HEK293T (cell line): ENCODE measurements around the gene KDM4C.
"Not testable (repeated sequence)": the region's sequence is repeated elsewhere in the genome, so short reads cannot be mapped to it uniquely, and the experiment has no call there.

ENCODE experiments used
- BHLHE40 ChIP-seq: fragments of 450-650 bp; IDR thresholded peaks from 2 replicates; pipeline ENCODE4 v1.6.1; 2016; ENCODE audit warnings: mild to moderate bottlenecking, moderate library complexity, borderline replicate concordance
- CTBP1 ChIP-seq: fragments of 450-650 bp; IDR thresholded peaks from 2 replicates; pipeline ENCODE4 v1.6.1; 2016; ENCODE audit warnings: borderline replicate concordance
- FOXA1 ChIP-seq: fragments of 450-650 bp; IDR thresholded peaks from 2 replicates; pipeline ENCODE4 v1.6.1; 2016; ENCODE audit warnings: mild to moderate bottlenecking
- LEF1 ChIP-seq: fragments of 450-650 bp; IDR thresholded peaks from 2 replicates; pipeline ENCODE4 v1.6.1; 2017; ENCODE audit warnings: mild to moderate bottlenecking, borderline replicate concordance
- NFRKB ChIP-seq: fragments of 450-650 bp; IDR thresholded peaks from 2 replicates; pipeline ENCODE4 v1.6.1; 2016; ENCODE audit warnings: mild to moderate bottlenecking, moderate library complexity
- SP1 ChIP-seq: fragments of 450-650 bp; IDR thresholded peaks from 2 replicates; pipeline ENCODE4 v1.6.1; 2017

- TF ChIP-seq BHLHE40, CTBP1, SP1, FOXA1, NFRKB, LEF1: not testable (repeated sequence)
These were observed 8.9 kb upstream of the KDM4C start for GRCh38 chr9:6748861-6749260.
